DMS53 (cell line): ENCODE results near the gene ATP1B1.

Experiments used
- DNase-seq: peaks from one replicate; lab custom pipeline; 2025; lab: John Stamatoyannopoulos, UW

Gene ATP1B1

GRCh38 chr1:169094897-169095569 lies 11.5 kb upstream of the ATP1B1 start:
- no peak for DNase-seq

DNA sequence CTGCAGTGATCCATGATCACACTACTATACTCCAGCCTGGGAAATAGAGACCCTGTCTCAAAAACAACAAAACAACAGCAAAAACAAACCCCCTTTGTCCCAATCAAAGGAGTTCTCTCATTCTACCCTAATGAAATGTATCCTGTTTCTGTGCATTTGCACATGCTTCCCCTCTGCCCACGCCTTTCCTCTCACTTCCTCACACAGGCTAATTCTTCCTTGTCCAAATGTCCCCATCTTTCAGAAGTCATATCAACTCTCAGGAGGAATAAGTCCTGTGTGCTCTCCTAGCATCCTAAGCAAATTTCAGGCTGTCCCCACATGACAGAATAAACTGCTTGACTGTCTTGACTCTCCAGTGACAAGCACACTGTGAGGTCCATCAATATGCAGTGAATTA lies 8.1 kb upstream of the ATP1B1 start:
- no peak for DNase-seq

GRCh38 chr1:169099561-169099960 lies 6.9 kb upstream of the ATP1B1 start:
- DNase-seq = no peak

DNA sequence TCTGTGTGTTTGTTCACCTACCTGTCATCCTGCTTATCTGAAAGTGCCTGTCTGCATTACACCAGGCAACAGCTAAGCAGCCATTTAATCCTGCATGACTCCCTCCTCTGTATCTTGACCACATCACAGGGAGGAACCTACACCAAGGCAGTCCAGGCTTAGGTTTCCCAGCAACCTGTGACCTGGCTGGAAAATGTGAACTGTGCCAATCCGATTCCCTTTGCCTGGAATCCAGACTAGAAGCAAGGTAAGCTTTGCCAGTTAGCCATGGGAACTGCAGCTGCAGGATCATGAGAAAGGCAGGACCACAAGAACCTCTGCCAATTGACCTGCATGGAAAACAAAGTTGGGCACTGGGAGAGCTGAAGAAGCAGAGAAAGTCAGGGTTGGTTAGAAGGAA lies 6.3 kb upstream of the ATP1B1 start:
- no peak for DNase-seq

DNA sequence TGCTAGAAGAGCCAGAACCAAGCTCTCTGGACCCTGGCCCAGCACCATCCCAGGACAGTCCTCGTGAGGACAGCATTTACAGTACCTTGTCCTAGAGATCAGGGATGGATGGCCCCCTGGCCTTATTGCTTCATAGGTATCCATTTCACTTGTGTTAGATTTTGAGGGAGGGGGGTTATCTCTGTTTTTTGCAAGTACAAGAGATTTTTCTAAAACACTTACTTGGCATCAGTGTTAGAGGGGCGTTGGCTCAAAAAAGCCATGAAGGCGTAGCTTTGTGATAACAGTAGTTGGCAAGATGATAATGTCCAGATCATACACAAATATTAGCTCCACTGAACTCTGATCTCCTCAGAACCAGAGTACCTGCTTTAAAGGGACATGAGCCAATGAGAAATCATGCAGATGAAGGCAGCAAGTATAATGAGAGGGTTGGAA lies 5.8 kb upstream of the ATP1B1 start:
- DNase-seq = no peak

DNA sequence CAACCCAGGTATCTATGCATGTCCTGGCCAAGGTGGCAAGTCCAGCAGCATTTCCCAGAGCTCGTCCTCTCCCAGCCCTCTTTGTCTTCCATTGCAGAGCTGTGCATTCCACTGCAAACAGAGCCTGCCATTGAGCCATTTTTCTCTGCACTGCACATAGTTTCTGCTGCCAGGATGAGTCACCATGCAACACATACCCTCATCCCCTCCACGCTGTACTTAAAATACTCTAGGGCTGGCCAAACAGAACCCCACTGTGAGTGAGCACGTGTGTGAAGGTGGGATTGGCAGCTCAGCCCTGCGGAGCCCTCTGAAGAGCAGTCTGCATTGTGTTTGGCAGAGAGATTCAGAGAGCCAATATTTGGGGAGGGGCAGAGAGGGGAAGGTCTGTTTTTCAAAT lies 3.9 kb upstream of the ATP1B1 start:
- DNase-seq = peak; percentile 67

DNA sequence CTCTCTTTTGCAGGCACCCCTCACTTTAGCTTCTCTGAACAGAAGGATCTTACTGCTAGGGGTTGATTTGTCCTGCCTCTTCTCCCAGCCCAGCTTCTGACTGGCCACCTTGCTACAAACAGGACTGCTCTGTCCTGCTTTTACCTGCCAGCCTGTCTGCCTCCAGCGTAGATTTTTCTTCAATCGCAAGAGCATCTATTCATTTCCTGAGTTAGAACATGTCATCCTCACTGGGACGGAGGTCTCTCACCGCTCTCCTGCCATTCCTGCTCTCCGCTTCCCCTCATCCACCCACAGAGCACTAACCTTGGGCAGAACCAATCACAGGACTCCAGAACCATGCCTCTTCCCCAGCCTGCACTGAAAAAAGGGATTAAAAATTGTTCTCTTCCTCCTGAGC lies 3.5 kb upstream of the ATP1B1 start:
- DNase-seq = no peak

GRCh38 chr1:169103480-169103893 lies 3.0 kb upstream of the ATP1B1 start:
- DNase-seq = peak; percentile 49

- DNase-seq = peak; percentile 62
Measured at GRCh38 chr1:169105087-169105433, 1.4 kb upstream of the ATP1B1 start.

- DNase-seq = peak; percentile 97
Measured at GRCh38 chr1:169105434-169106094, 926 bp upstream of the ATP1B1 start.

GRCh38 chr1:169106921-169107602 lies 572 bp downstream of the ATP1B1 start:
- peak; percentile 66 for DNase-seq

GRCh38 chr1:169107603-169108208 lies 1.2 kb downstream of the ATP1B1 start:
- peak; percentile 54 for DNase-seq

DNA sequence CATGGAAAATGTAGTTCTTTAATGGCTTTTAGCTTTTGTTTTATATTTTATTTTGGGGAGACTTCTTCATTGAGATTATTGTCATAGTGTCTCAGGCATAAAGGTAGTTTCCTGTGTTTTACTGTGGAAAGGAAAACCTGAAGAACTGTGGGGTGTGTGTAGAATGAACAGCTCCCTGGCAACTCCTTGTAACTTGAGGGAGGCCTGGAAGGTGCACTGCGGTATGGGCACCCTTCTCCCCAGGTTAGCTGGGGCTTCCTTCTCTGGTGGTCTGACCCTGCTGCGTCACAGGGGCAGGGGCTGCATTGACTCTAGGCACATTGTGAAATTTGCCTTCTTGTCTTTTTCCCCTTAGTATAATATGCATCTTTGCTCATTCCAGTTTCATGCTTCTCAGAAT lies 1.7 kb downstream of the ATP1B1 start:
- DNase-seq = peak; percentile 43

GRCh38 chr1:169108863-169109560 lies 2.5 kb downstream of the ATP1B1 start:
- DNase-seq = peak; percentile 73

DNA sequence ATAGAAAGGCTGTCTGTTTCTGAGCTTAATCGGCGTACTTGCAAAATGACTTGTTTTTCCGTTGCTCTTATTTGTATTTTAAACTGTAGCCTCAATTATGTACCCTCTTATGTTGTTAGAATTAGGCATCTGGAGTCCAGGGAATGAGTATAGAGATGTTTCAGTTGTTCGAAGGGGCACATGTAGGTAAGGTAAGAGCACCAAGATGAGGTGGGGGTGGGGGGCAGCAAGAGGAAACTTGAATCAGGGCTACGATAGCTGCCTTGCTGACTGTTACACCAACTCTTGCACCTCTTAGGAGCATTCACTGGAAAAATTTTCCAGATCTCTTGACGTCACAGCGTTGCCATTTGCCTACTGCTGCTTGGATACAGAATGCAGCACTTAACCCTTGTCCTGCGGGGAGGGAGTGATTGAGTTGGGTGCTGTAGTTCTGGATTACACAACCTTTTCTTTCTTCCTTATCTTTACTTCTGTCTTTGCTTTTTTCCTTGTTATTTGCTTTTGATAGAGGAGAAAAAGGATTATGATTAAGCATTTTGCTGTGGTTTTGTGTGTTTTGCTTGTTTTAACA lies 3.2 kb downstream of the ATP1B1 start:
- peak; percentile 93 for DNase-seq

DNA sequence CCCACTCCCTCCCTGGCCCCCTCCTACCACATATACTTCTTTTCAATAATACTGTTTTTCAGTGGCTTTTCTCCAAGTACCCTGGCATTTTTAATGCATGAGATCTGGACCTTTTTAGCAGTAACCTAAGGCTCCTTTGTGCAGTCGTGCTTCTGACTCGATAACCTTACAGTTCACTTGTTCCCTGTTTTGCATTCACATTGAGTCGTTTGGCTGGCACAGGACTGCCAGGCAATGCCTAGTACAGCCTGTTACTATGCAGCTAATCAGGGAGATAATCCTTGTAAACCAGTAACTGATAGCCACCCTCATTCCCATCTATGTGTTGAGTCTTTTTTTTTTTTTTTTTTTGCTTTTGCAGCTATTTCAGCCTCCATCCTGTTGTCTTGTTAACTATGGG lies 3.7 kb downstream of the ATP1B1 start:
- no peak for DNase-seq

- no peak for DNase-seq
Measured at GRCh38 chr1:169110689-169111447, 4.4 kb downstream of the ATP1B1 start.

- no peak for DNase-seq
Measured at GRCh38 chr1:169111472-169111871, 5.0 kb downstream of the ATP1B1 start.

- DNase-seq = no peak
Measured at GRCh38 chr1:169112241-169112640, 5.8 kb downstream of the ATP1B1 start.

- peak; percentile 27 for DNase-seq
Measured at GRCh38 chr1:169113613-169114119, 7.2 kb downstream of the ATP1B1 start.
